HG03135 (cell line): ENCODE results near the gene PLA2G4D.
"Not testable (repeated sequence)": the region's sequence is repeated elsewhere in the genome, so short reads cannot be mapped to it uniquely, and the experiment has no call there.

ENCODE experiments used
- ATAC-seq: cut with Tn5 transposase; IDR thresholded peaks from one replicate; pipeline ENCODE4 v1.9.1; 2021; ENCODE audit warnings: mild to moderate bottlenecking, moderate library complexity; ENCODE audit not compliant: unreplicated experiment

Gene PLA2G4D

GRCh38 chr15:42091753-42092397, 2.5 kb downstream of the PLA2G4D start:
- ATAC-seq: not testable (repeated sequence)

GRCh38 chr15:42090781-42091180, 3.6 kb downstream of the PLA2G4D start:
- ATAC-seq: no peak

- ATAC-seq: no peak
Measured at GRCh38 chr15:42090370-42090769, 4.0 kb downstream of the PLA2G4D start.

GRCh38 chr15:42089942-42090341, 4.4 kb downstream of the PLA2G4D start:
- ATAC-seq: no peak

- ATAC-seq: no peak
Measured at GRCh38 chr15:42088801-42089640, 5.3 kb downstream of the PLA2G4D start.

- no peak for ATAC-seq
Measured at GRCh38 chr15:42087926-42088800, 6.2 kb downstream of the PLA2G4D start.

- no peak for ATAC-seq
Measured at GRCh38 chr15:42087460-42087859, 6.9 kb downstream of the PLA2G4D start.

GRCh38 chr15:42085721-42086120, 8.6 kb downstream of the PLA2G4D start:
- no peak for ATAC-seq

GRCh38 chr15:42085236-42085605, 9.1 kb downstream of the PLA2G4D start:
- no peak for ATAC-seq

GRCh38 chr15:42084465-42085235, 9.7 kb downstream of the PLA2G4D start:
- ATAC-seq: no peak

GRCh38 chr15:42083916-42084315, 10.4 kb downstream of the PLA2G4D start:
- ATAC-seq: no peak

GRCh38 chr15:42083605-42083908, 10.8 kb downstream of the PLA2G4D start:
- ATAC-seq: no peak

GRCh38 chr15:42082823-42083604, 11.3 kb downstream of the PLA2G4D start:
- ATAC-seq: no peak

- ATAC-seq: no peak
Measured at GRCh38 chr15:42082141-42082540, 12.2 kb downstream of the PLA2G4D start.

- no peak for ATAC-seq
Measured at GRCh38 chr15:42080919-42081830, 13.2 kb downstream of the PLA2G4D start.

GRCh38 chr15:42080186-42080918, 14.0 kb downstream of the PLA2G4D start:
- no peak for ATAC-seq

GRCh38 chr15:42079401-42079908, 14.9 kb downstream of the PLA2G4D start:
- no peak for ATAC-seq

GRCh38 chr15:42078903-42079302, 15.5 kb downstream of the PLA2G4D start:
- ATAC-seq: no peak
